Neuron (in vitro differentiated cells): Measurements from ENCODE around the gene RIBC2.
"Not testable (repeated sequence)": the region's sequence is repeated elsewhere in the genome, so short reads cannot be mapped to it uniquely, and the experiment has no call there.

Source experiments
- H2AFZ ChIP-seq: one replicate; pipeline ENCODE4 v1.6.1; 2013; ENCODE audit warnings: low read depth, mild to moderate bottlenecking, inconsistent platforms, low read length, moderate library complexity
- H3K27me3 ChIP-seq: one replicate; pipeline ENCODE4 v1.6.1; 2013; ENCODE audit warnings: low read length; ENCODE audit not compliant: insufficient read depth
- H3K36me3 ChIP-seq: one replicate; pipeline ENCODE4 v1.6.1; 2013; ENCODE audit warnings: low read length; ENCODE audit not compliant: insufficient read depth
- H3K4me1 ChIP-seq: one replicate; pipeline ENCODE4 v1.6.1; 2013; ENCODE audit warnings: low read length; ENCODE audit not compliant: insufficient read depth
- H3K4me3 ChIP-seq: 2 replicates; pipeline ENCODE4 v1.5.1; 2013; ENCODE audit warnings: mild to moderate bottlenecking, low read length, moderate library complexity
- H3K9me3 ChIP-seq: one replicate; pipeline ENCODE4 v1.6.1; 2013; ENCODE audit warnings: low read length

Gene RIBC2

DNA sequence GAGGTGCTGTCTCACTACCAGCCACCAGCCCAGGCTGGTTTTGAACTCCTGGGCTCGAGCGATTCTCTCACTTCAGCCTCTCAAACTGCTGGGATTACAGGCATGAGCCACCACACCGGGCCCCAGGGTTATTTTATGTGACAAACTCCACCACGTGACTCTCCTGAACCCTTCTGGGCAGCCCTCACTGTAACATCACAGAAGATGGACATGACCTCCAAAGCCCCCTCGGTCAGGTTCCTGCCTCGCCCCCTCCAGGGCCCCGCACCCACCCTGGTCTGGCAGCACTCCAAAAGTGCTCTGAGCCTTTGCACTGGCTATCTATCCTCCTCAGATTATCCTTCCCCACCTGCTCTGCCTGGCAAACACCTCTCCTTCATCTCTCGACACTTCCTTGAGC, 43.3 kb downstream of the RIBC2 start:
- Histone ChIP-seq H3K4me1 (no peaks in the 10 kb centered on the region), H2AFZ (no peak overlapping the region), H3K4me3 (no peak overlapping the region), H3K36me3 (no peaks in the 10 kb centered on the region), H3K27me3 (peaks cover 20% of the 10 kb centered on the region), H3K9me3 (no peaks in the 10 kb centered on the region)

- Histone ChIP-seq H3K4me3 (no peak overlapping the region), H3K9me3 (no peaks in the 10 kb centered on the region), H2AFZ (no peak overlapping the region), H3K27me3 (peaks cover 4% of the 10 kb centered on the region), H3K36me3 (no peaks in the 10 kb centered on the region), H3K4me1 (no peaks in the 10 kb centered on the region)
Observed at GRCh38 chr22:45458532-45458931, 45.0 kb downstream of the RIBC2 start.

DNA sequence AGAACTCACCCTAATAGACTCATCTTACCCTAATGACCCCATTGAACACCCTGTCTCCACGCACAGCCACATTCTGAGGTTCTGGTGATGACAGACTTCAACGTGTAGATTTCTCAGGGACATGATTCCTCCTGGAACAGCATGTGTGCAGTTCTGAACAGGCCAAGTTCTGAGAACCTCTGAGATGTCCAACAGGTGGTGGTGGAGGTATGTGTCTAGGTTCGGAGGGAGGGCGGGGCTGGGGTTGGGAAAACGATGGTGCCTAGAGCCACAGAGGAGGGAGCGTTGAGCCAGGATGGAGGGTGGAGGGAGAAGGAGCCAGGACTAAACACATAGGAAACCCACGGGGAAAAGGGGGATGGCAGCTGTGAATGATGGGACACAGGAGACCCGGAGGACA, 45.7 kb downstream of the RIBC2 start:
- Histone ChIP-seq H3K27me3 (peaks cover 2% of the 10 kb centered on the region), H3K4me3 (no peak overlapping the region), H2AFZ (no peak overlapping the region), H3K4me1 (no peaks in the 10 kb centered on the region), H3K36me3 (no peaks in the 10 kb centered on the region), H3K9me3 (no peaks in the 10 kb centered on the region)

GRCh38 chr22:45460288-45461109, 47.0 kb downstream of the RIBC2 start:
- Histone ChIP-seq H3K36me3 (no peaks in the 10 kb centered on the region), H3K4me1 (no peaks in the 10 kb centered on the region), H2AFZ (no peak overlapping the region), H3K4me3 (no peak overlapping the region), H3K27me3 (no peaks in the 10 kb centered on the region), H3K9me3 (no peaks in the 10 kb centered on the region)

GRCh38 chr22:45462034-45462655, 48.7 kb downstream of the RIBC2 start:
- H3K27me3 ChIP-seq = no peaks in the 10 kb centered on the region
- H3K4me1 ChIP-seq = no peaks in the 10 kb centered on the region
- H3K9me3 ChIP-seq = no peaks in the 10 kb centered on the region
- no peaks in the 10 kb centered on the region for H3K36me3 ChIP-seq
- no peak overlapping the region for H2AFZ ChIP-seq
- no peak overlapping the region for H3K4me3 ChIP-seq

DNA sequence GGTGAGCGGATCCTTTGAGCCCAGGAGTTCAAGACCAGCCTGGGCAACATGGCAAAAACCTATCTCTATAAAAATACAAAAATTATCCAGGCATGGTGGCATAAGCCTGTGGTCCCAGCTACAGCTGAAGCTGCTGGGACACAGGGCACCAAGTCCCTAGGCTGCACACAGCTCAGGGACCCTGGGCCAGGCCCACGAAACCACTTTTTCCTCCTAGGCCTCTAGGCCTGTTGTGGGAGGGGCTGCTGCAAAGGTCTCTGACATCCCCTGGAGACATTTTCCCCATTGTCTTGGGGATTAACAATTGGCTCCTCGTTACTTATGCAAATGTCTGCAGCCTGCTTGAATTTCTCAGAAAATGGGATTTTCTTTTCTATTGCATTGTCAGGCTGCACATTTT, 50.2 kb downstream of the RIBC2 start:
- H3K4me1 ChIP-seq, H2AFZ ChIP-seq, H3K27me3 ChIP-seq, H3K36me3 ChIP-seq, H3K4me3 ChIP-seq, H3K9me3 ChIP-seq: not testable (repeated sequence)

- Histone ChIP-seq H2AFZ (no peak overlapping the region), H3K4me1 (peaks cover 2% of the 10 kb centered on the region), H3K4me3 (no peak overlapping the region), H3K36me3 (no peaks in the 10 kb centered on the region), H3K27me3 (no peaks in the 10 kb centered on the region), H3K9me3 (peaks cover 3% of the 10 kb centered on the region)
Observed at GRCh38 chr22:45465633-45466032, 52.1 kb downstream of the RIBC2 start.

DNA sequence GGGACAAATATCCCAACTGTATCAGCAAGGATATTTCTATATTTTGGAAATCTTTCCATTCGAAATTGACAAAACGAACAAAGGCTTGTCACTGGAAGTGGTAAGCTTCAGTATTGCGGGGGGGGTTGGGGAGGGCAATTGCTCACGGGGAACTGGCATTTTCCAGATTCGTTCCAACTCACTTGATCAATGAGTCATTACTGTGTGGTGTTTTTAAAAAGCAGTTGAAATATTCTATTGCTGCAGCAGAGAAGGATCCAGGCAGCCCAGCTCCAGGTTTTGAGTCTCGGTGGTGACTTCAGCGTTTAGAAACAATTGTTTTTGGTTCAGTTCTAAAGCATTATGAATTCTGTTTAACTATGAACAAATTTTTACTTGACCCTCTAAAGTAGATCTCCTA, 55.4 kb downstream of the RIBC2 start:
- no peaks in the 10 kb centered on the region for H3K36me3 ChIP-seq
- H3K9me3 ChIP-seq = peaks cover 3% of the 10 kb centered on the region
- H3K27me3 ChIP-seq = no peaks in the 10 kb centered on the region
- peaks cover 5% of the 10 kb centered on the region for H3K4me1 ChIP-seq
- H3K4me3 ChIP-seq = no peak overlapping the region
- H2AFZ ChIP-seq = no peak overlapping the region

GRCh38 chr22:45469281-45470073, 56.0 kb downstream of the RIBC2 start:
- Histone ChIP-seq H3K36me3 (no peaks in the 10 kb centered on the region), H3K4me1 (peaks cover 5% of the 10 kb centered on the region), H3K27me3 (peaks cover 2% of the 10 kb centered on the region), H2AFZ (no peak overlapping the region), H3K9me3 (peaks cover 3% of the 10 kb centered on the region), H3K4me3 (no peak overlapping the region)

GRCh38 chr22:45470871-45471270, 57.4 kb downstream of the RIBC2 start:
- H3K27me3 ChIP-seq = peaks cover 2% of the 10 kb centered on the region
- no peaks in the 10 kb centered on the region for H3K36me3 ChIP-seq
- peaks cover 5% of the 10 kb centered on the region for H3K4me1 ChIP-seq
- peaks cover 3% of the 10 kb centered on the region for H3K9me3 ChIP-seq
- no peak overlapping the region for H3K4me3 ChIP-seq
- H2AFZ ChIP-seq = no peak overlapping the region

- H3K4me1 ChIP-seq = peaks cover 5% of the 10 kb centered on the region
- H2AFZ ChIP-seq = no peak overlapping the region
Observed at GRCh38 chr22:45472426-45472825, 58.9 kb downstream of the RIBC2 start.

DNA sequence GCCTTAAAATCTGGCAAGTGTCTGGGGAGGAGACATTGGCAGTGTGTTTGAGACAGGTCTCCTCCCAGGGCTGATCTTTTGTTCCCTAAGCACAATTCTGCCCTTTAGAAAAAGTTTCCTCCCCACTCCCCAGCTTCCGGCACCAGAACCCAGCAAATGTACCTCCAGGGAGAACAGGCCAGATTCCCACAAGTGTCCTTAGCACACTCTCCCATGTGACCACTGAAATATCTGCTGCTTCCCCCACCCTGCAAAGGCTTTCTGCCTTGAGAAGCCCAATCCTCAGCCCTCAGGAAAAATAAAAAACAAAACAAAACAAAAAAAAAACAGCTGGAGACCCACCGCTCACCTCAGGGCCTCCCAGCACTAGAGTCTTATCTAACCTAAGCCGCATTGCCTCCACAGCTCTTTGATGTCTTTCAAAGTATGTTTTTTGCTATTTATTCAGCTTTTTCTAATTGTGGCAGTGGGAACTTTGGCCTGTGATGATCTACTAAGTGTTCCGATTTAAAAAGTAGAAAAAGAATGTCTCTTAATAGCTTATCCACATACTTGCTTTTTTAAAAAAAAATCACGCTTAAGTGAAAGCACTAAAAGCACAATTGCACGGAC, 60.2 kb downstream of the RIBC2 start:
- no peaks in the 10 kb centered on the region for H3K9me3 ChIP-seq
- no peak overlapping the region for H3K4me3 ChIP-seq
- no peak overlapping the region for H2AFZ ChIP-seq
- H3K4me1 ChIP-seq = peaks cover 5% of the 10 kb centered on the region
- no peaks in the 10 kb centered on the region for H3K36me3 ChIP-seq
- peaks cover 2% of the 10 kb centered on the region for H3K27me3 ChIP-seq

More at GRCh38 chr22:45472426-45472825, 58.9 kb downstream of the RIBC2 start:
- no peak overlapping the region for H3K4me3 ChIP-seq
- peaks cover 3% of the 10 kb centered on the region for H3K9me3 ChIP-seq
- H3K27me3 ChIP-seq = peaks cover 2% of the 10 kb centered on the region
- no peaks in the 10 kb centered on the region for H3K36me3 ChIP-seq
